ENCODE data around the gene PHKA1. TPM values are rescaled to one million over a fixed set of nuclear protein-coding genes. Genes with fewer than 3 reads are reported as not detected.
"Not testable (repeated sequence)": the region's sequence is repeated elsewhere in the genome, so short reads cannot be mapped to it uniquely, and the experiment has no call there.

The PHKA1 gene
- 1 to 10 TPM; 5.6 to 7.9 TPM for total RNA-seq
- long read RNA-seq, donor 1, partial matches to known transcripts, result 0 of 2 reads
- long read RNA-seq, donor 1, other reads (novel, unspliced or antisense), result 2 of 2 reads
- long read RNA-seq, donor 2, partial matches to known transcripts, result 6 of 7 reads
- long read RNA-seq, donor 2, other reads (novel, unspliced or antisense), result 1 of 7 reads

GRCh38 chrX:72713599-72714477 lies at the start of gene PHKA1:
PHKA1 (minus strand) TSS chrX:72714306; CDS start chrX:72713880, 426 bp downstream.
- intact Hi-C loops (cut with DNase I), result not testable (repeated sequence)
- peak; percentile 79 for DNase-seq (ENCODE audit: low spot score)

DNA sequence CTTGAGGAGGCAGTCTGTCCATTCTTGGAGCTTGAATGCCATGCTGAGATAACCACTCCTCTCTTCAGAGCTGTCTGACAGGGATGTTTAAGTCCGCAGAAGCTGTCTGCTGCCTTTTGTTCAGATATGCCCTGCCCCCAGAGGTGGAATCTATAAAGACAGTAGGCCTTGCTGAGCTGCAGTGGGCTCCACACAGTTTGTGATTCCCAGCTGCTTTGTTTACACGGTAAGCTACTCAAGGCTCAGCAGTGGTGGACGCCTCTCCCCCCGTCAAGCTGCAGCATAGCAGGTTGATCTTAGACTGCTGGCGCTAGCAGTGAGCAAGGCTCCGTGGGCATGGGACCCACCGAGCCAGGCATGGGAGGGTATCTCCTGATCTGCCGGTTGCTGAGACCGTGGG lies 46.3 kb upstream of the PHKA1 start:
- intact Hi-C loops (cut with DNase I); DNase-seq (ENCODE audit: low spot score): not testable (repeated sequence)

DNA sequence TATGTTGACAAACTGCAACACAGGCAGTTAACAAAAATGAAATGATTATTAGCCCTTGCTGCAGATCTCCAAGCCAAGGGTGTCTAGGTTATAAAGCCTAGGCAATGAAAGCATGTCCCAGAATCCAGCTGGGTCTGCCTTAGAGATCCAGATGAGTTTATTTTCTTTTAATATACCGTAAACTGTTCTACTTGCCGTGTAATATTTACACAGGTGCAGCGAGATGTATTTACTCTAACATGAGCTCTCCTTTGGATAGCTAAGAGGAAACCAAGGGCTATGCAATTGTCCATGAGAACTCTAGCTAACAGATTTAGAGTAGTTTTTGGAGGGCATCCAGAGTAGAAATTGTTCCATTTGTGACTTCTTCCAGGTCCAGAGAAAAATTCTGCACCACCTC lies 34.4 kb upstream of the PHKA1 start:
- intact Hi-C loops (cut with DNase I); DNase-seq (ENCODE audit: low spot score): not testable (repeated sequence)

- intact Hi-C loops (cut with DNase I); DNase-seq (ENCODE audit: low spot score): not testable (repeated sequence)
These were observed 31.4 kb upstream of the PHKA1 start for GRCh38 chrX:72745546-72745945.

DNA sequence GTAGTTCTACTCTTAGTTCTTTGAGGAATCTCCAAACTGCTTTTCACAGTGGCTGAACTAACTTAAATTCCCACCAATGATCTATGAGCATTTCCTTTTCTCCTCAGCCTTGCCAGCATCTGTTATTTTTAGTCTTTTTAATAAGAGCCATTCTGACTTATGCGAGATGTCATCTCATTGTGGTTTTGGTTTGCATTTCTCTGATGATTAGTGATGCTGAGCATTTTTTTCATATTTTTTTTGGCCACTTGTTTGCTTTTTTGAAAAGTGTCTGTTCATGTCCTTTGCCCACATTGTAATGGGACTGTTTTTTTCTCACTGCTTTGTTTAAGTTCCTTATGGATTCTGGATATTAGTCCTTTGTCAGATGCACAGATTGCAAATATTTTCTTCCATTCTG lies 21.5 kb upstream of the PHKA1 start:
- no peak for DNase-seq (ENCODE audit: low spot score)
- intact Hi-C loops (cut with DNase I), result no loop called here

- DNase-seq (ENCODE audit: low spot score); intact Hi-C loops (cut with DNase I): not testable (repeated sequence)
These were observed 19.5 kb upstream of the PHKA1 start for GRCh38 chrX:72733636-72734035.

- no peak for DNase-seq (ENCODE audit: low spot score)
- intact Hi-C loops (cut with DNase I), result no loop called here
These were observed 13.7 kb upstream of the PHKA1 start for GRCh38 chrX:72727846-72728245.

- no peak for DNase-seq (ENCODE audit: low spot score)
- intact Hi-C loops (cut with DNase I), result no loop called here
These were observed 2.7 kb upstream of the PHKA1 start for GRCh38 chrX:72716766-72717165.

DNA sequence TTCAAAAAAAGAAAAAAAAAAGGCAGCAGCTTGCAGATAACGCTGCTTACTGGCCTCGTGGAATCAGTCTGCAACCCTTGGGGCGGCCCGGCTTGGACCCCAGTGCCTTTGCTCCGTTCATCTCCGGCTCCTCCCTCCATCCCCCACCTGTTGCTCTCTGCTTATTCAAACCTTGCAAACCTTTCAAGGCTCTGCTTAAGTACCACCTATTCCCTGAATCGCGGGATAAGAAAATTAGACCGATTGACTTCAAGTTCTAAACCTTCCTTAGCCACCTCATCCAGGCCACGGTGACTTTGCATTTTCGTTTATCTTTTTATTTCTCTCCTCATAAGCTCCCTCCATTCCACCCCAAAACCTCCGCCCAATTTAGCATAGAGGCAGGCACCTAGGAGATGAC lies 1.4 kb upstream of the PHKA1 start:
- DNase-seq (ENCODE audit: low spot score), result no peak
- intact Hi-C loops (cut with DNase I), result no loop called here

DNA sequence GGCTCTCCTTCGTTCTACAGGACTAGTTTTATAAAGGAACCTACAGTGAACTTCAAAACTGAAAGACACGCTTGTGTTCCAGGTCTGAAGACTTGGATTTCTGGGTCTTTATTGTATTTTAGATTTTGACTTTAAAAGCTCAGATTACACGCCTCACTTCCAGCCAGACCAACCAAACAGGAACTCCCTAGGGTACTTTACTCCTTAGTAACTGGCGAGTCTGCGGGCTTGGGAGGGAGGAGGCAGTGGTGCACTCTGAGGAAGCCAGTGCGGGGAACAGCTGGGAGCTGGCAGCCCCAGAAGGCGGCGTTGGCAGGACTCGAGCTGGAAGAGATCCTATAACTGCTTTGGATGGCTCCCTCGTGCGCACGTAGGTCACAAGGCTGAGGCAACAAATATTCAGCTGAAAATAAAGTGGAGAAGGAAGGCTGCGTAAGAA lies 391 bp upstream of the PHKA1 start:
- intact Hi-C loops (cut with DNase I), result no loop called here
- peak; percentile 88 for DNase-seq (ENCODE audit: low spot score)

DNA sequence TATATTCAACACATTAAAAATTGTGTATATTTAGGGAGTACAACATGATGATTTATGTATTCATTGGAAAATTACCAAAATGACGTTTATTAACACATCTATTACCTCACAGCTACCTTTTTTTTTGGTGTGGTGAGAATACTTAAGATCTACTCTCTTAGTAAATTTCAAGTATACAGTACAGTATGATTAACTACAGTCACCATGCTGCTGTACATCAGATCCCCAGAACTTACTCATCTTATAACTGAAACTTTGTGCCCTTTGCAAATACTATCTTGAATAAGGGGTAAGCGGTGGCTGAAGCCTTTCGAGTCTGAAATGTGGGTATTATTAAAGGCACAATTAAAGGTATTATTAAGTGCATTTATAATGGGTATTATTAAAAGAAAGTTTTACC lies 976 bp downstream of the PHKA1 start:
- intact Hi-C loops (cut with DNase I), result no loop called here
- no peak for DNase-seq (ENCODE audit: low spot score)

GRCh38 chrX:72712094-72712755 lies 1.9 kb downstream of the PHKA1 start:
- intact Hi-C loops (cut with DNase I), result no loop called here
- no peak for DNase-seq (ENCODE audit: low spot score)

- no peak for DNase-seq (ENCODE audit: low spot score)
- intact Hi-C loops (cut with DNase I), result no loop called here
These were observed 8.3 kb downstream of the PHKA1 start for GRCh38 chrX:72705814-72706213.

GRCh38 chrX:72705111-72705510 lies 9.0 kb downstream of the PHKA1 start:
- no peak for DNase-seq (ENCODE audit: low spot score)
- intact Hi-C loops (cut with DNase I), result no loop called here

DNA sequence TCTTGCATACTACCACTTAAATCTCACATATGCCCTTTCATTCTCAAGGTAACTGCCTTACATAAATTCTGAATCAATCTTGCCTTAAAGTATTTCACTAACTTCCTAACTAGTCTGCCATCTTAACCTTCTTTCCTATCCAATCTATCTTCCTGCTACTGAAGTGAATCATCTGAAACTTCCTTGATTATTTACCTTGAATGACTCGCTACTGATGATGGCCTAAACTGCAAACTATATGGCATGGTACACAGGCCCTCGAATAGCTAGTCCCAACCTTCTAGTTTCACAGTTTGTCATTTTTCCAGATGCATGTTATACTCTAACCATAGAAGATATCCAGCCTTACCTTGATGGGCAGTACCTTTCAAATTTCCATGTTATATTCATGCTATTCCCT lies 19.9 kb downstream of the PHKA1 start:
- no peak for DNase-seq (ENCODE audit: low spot score)
- intact Hi-C loops (cut with DNase I), result no loop called here

GRCh38 chrX:72693477-72693876 lies 20.6 kb downstream of the PHKA1 start:
- no peak for DNase-seq (ENCODE audit: low spot score)
- intact Hi-C loops (cut with DNase I), result no loop called here

DNA sequence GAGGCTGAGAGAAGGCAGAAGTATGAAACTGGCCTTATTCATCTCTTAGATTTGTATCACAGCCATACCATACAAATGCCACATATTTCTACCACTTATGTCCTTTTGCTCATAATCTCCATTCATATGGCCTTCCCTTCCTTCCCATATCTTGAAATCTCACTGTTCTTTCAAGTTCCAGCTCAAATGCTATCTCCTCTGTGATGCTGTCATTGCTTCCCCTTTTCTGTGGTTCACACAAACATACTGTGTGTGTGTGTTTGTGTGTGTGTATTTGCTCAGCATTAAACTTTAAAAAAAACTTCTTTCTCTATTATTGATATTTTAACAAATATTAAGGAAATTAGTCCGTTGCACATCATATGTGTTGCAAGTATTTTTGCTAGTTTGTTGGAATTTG lies 26.7 kb downstream of the PHKA1 start:
- intact Hi-C loops (cut with DNase I), result no loop called here
- DNase-seq (ENCODE audit: low spot score), result no peak

DNA sequence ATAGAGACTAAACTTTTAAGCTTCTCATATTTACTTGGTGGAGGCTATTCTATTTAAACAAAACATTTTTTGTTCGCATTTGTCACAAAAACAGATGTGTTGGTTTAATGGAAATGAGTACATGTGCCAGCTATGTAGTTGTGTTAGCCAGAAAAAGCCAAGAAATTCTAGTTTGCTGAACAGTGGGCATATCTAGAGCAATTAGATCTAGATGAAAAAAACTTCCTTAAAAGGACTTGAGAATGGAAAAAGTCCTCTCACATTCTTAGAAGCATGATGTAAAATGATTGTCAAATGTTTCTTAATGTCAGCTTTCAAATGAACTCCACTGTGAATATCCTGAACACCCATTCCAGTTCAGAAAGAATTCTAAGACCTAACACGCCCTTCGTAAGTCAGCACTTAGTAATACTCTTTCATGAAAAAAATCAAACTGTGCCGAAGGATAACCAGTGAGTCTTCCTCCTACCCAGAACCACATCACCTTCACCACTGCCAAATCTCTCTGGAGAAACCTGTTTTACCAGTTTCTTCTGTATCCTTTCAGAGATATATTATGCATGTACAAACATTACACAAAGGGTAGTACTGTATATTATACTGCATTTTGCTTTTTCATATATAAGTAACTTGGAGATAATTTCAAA lies 28.2 kb downstream of the PHKA1 start:
- no peak for DNase-seq (ENCODE audit: low spot score)
- intact Hi-C loops (cut with DNase I), result no loop called here

DNA sequence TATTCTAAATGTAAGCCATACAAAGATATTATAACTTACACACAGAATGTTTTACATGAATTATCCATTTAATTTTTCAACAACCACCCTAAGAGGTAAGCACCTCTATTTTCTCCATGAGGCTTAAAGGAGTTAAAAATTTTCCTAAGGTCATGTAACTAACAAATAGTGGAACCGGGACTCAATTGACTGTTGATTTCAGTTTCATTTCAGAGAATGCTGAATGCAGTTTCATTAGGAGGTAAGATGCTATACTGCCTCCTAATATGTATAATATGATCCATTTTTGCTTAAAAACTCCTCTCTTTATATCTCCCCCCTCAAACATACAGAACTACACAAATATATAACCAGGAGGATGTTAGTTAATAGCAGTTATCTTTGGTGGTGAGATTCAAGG lies 29.1 kb downstream of the PHKA1 start:
- DNase-seq (ENCODE audit: low spot score), result no peak
- intact Hi-C loops (cut with DNase I), result no loop called here

DNA sequence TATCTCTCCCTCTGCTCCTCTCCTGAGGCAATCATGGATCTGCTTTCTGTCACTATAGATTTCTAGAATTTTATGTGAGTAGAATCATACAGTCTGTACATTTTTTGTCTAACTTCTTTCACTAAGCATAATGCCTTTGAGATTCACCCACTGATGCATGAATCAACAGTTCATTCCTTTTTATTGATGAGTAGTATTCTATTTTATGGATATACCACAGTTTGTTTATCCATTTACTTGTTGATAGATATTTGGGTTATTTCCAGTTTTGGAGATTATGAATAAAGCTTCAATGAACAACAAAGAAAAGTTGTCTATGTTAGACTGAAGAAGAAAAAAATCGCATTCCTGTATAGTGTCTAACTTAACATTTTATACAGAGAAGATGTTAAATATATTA lies 30.5 kb downstream of the PHKA1 start:
- DNase-seq (ENCODE audit: low spot score), result no peak
- intact Hi-C loops (cut with DNase I), result no loop called here
